Mucosa of descending colon (tissue), 3 donors: ENCODE results near the gene PACRG. TPM values are rescaled to one million over a fixed set of nuclear protein-coding genes. Genes with fewer than 3 reads are reported as not detected.

Source experiments
- ATAC-seq: fragments of 200-7000 bp; cut with Tn5 transposase; one replicate; pipeline ENCODE4 v1.9.1; 2020; ENCODE audit warnings: mild to moderate bottlenecking, moderate library complexity
- DNase-seq, 3 donors: peaks; one replicate each; pipeline ENCODE4 v3.0.0-alpha.2; 2020
- H3K36me3 ChIP-seq: fragments of 200-600 bp; one replicate; pipeline ENCODE4 v1.8.0; 2021; ENCODE audit warnings: low read depth, mild to moderate bottlenecking
- H3K4me1 ChIP-seq: fragments of 200-600 bp; one replicate; pipeline ENCODE4 v1.8.0; 2021; ENCODE audit warnings: low read depth, mild to moderate bottlenecking
- H3K4me3 ChIP-seq: fragments of 200-600 bp; one replicate; pipeline ENCODE4 v1.8.0; 2021; ENCODE audit warnings: mild to moderate bottlenecking
- H3K9me3 ChIP-seq: fragments of 200-600 bp; one replicate; pipeline ENCODE4 v1.8.0; 2021; ENCODE audit warnings: mild to moderate bottlenecking
- CTCF ChIP-seq: fragments of 200-600 bp; IDR thresholded peaks from one replicate; pipeline ENCODE4 v1.8.0; 2022; ENCODE audit warnings: antibody characterized with exemption, mild to moderate bottlenecking
- intact Hi-C, 2 donors: fragments of 100-400 bp; cut with DNase I in 1 of 2; cut with micrococcal nuclease in 1 of 2; formaldehyde crosslinking; loops; one replicate each; pipeline versions ENCODE4 v1.11.0 to v1.11.1; 2022; cut with DNase I, micrococcal nuclease
- total RNA-seq, 3 donors: library from RNA; stranded (reverse); fragmentation: NEBNext Ultra II Directional in 2 of 3; extraction: Animal tissue kit (Norgen Biotek cat#: 25700) in 2 of 3; gene quantifications; one replicate each; pipeline versions ENCODE4 v1.2.1 to v1.2.4, GENCODE V29; 2021 to 2023
- donor health status: DM: no; HTN: no; CAD: no; lungs with moderate emphysema.
- donor health status: DM: no; HTN: no; CAD: no.
- donor health status: DM: no; HTN: yes; CAD: no.

Gene PACRG
- total RNA-seq, 3 donors from 2014 or later = 1.1 to 1.5 (median 1.3) TPM

GRCh38 chr6:163348789-163349680, 621.3 kb downstream of the PACRG start:
- H3K4me1 ChIP-seq = no peaks in the 10 kb centered on the region
- H3K9me3 ChIP-seq = no peaks in the 10 kb centered on the region
- DNase-seq (no peak), ATAC-seq (no peak)
- H3K4me3 ChIP-seq = no peak overlapping the region
- intact Hi-C loops = no loop called here
- H3K36me3 ChIP-seq = no peaks in the 10 kb centered on the region
- no peak for TF ChIP-seq CTCF

GRCh38 chr6:163349696-163350095, 621.9 kb downstream of the PACRG start:
- Histone ChIP-seq H3K4me1 (no peaks in the 10 kb centered on the region), H3K4me3 (no peak overlapping the region), H3K36me3 (no peaks in the 10 kb centered on the region), H3K9me3 (no peaks in the 10 kb centered on the region)
- intact Hi-C loops = no loop called here
- no peak for ATAC-seq
- no peak for DNase-seq
- no peak for TF ChIP-seq CTCF

- H3K4me1 ChIP-seq = no peaks in the 10 kb centered on the region
- ATAC-seq = no peak
- DNase-seq = no peak
- no peaks in the 10 kb centered on the region for H3K36me3 ChIP-seq
- intact Hi-C loops = no loop called here
- TF ChIP-seq CTCF = no peak
- no peaks in the 10 kb centered on the region for H3K9me3 ChIP-seq
- no peak overlapping the region for H3K4me3 ChIP-seq
These were observed 623.2 kb downstream of the PACRG start for GRCh38 chr6:163351013-163351412.

- H3K9me3 ChIP-seq = no peaks in the 10 kb centered on the region
- ATAC-seq = no peak
These were observed 624.4 kb downstream of the PACRG start for GRCh38 chr6:163352011-163352685.

GRCh38 chr6:163352966-163353365, 625.2 kb downstream of the PACRG start:
- no peak for TF ChIP-seq CTCF

More at GRCh38 chr6:163352011-163352685, 624.4 kb downstream of the PACRG start:
- TF ChIP-seq CTCF = no peak
- H3K36me3 ChIP-seq = no peaks in the 10 kb centered on the region
- H3K4me3 ChIP-seq = no peak overlapping the region
- DNase-seq = no peak
- intact Hi-C loops = no loop called here
- H3K4me1 ChIP-seq = no peaks in the 10 kb centered on the region

More at GRCh38 chr6:163352966-163353365, 625.2 kb downstream of the PACRG start:
- Histone ChIP-seq H3K4me1 (no peaks in the 10 kb centered on the region), H3K36me3 (no peaks in the 10 kb centered on the region), H3K9me3 (no peaks in the 10 kb centered on the region), H3K4me3 (no peak overlapping the region)
- no peak for DNase-seq
- no peak for ATAC-seq
- intact Hi-C loops = no loop called here
